Activated T-helper 17 cell treated with anti-CD3 and anti-CD28 coated beads, Interleukin-2, amount 50 U/mL, for 72 hours (primary cell): ENCODE results near the gene MTG2. TPM values are rescaled to one million over a fixed set of nuclear protein-coding genes. Genes with fewer than 3 reads are reported as not detected.

Experiments
- ATAC-seq: fragments of 150-1000 bp; cut with Tn5 transposase; replicated peaks from 2 replicates; pipeline ENCODE4 v1.10.0; 2021; ENCODE audit warnings: mild to moderate bottlenecking, moderate library complexity
- H3K27ac Mint-ChIP-seq: one replicate; pipeline ENCODE4 v1.8.0; 2022; ENCODE audit warnings: mixed read lengths
- H3K27me3 Mint-ChIP-seq: one replicate; pipeline ENCODE4 v1.8.0; 2022; ENCODE audit warnings: mixed read lengths
- H3K36me3 Mint-ChIP-seq: one replicate; pipeline ENCODE4 v1.8.0; 2022; ENCODE audit warnings: low read depth, mild to moderate bottlenecking, mixed read lengths
- H3K4me1 Mint-ChIP-seq: one replicate; pipeline ENCODE4 v1.8.0; 2022; ENCODE audit warnings: mixed read lengths
- H3K4me3 Mint-ChIP-seq: one replicate; pipeline ENCODE4 v1.8.0; 2022; ENCODE audit warnings: mild to moderate bottlenecking, mixed read lengths
- H3K9me3 Mint-ChIP-seq: one replicate; pipeline ENCODE4 v1.8.0; 2022; ENCODE audit warnings: mixed read lengths
- total RNA-seq, 2 donors: library from RNA; stranded (reverse); gene quantifications; one replicate each; pipeline ENCODE4 v1.2.3, GENCODE V29; 2022

Gene MTG2
- total RNA-seq, 2 donors from 2014 or later = 19.7 to 40.2 TPM

- Mint-ChIP-seq H3K36me3 (peaks cover 61% of the 10 kb centered on the region), H3K27me3 (no peaks in the 10 kb centered on the region), H3K4me1 (peaks cover 6% of the 10 kb centered on the region), H3K9me3 (no peaks in the 10 kb centered on the region), H3K4me3 (no peak overlapping the region), H3K27ac (no peak overlapping the region)
- no peak for ATAC-seq
Observed at GRCh38 chr20:62163485-62163865, 19.4 kb upstream of the MTG2 start.

- ATAC-seq = no peak
- Mint-ChIP-seq H3K27ac (no peak overlapping the region), H3K4me3 (no peak overlapping the region), H3K4me1 (peaks cover 6% of the 10 kb centered on the region), H3K27me3 (no peaks in the 10 kb centered on the region), H3K9me3 (no peaks in the 10 kb centered on the region), H3K36me3 (peaks cover 61% of the 10 kb centered on the region)
Observed at GRCh38 chr20:62163986-62164762, 18.7 kb upstream of the MTG2 start.

GRCh38 chr20:62164879-62165761 lies 17.7 kb upstream of the MTG2 start:
- Mint-ChIP-seq H3K4me1 (no peaks in the 10 kb centered on the region), H3K36me3 (peaks cover 55% of the 10 kb centered on the region), H3K9me3 (no peaks in the 10 kb centered on the region), H3K27ac (no peak overlapping the region), H3K4me3 (no peak overlapping the region), H3K27me3 (no peaks in the 10 kb centered on the region)
- no peak for ATAC-seq

- no peak overlapping the region for H3K27ac Mint-ChIP-seq
- ATAC-seq = no peak
- no peak overlapping the region for H3K4me3 Mint-ChIP-seq
Observed at GRCh38 chr20:62165762-62166399, 16.9 kb upstream of the MTG2 start.

GRCh38 chr20:62167474-62167873 lies 15.4 kb upstream of the MTG2 start:
- H3K27ac Mint-ChIP-seq = no peak overlapping the region
- H3K4me1 Mint-ChIP-seq = no peaks in the 10 kb centered on the region
- H3K4me3 Mint-ChIP-seq = no peak overlapping the region
- H3K9me3 Mint-ChIP-seq = no peaks in the 10 kb centered on the region
- no peaks in the 10 kb centered on the region for H3K27me3 Mint-ChIP-seq
- peaks cover 42% of the 10 kb centered on the region for H3K36me3 Mint-ChIP-seq
- ATAC-seq = no peak

More at GRCh38 chr20:62165762-62166399, 16.9 kb upstream of the MTG2 start:
- no peaks in the 10 kb centered on the region for H3K9me3 Mint-ChIP-seq
- H3K36me3 Mint-ChIP-seq = peaks cover 49% of the 10 kb centered on the region
- H3K27me3 Mint-ChIP-seq = no peaks in the 10 kb centered on the region
- no peaks in the 10 kb centered on the region for H3K4me1 Mint-ChIP-seq

- no peak for ATAC-seq
- H3K27ac Mint-ChIP-seq = no peak overlapping the region
- H3K9me3 Mint-ChIP-seq = no peaks in the 10 kb centered on the region
- no peak overlapping the region for H3K4me3 Mint-ChIP-seq
- H3K36me3 Mint-ChIP-seq = peaks cover 42% of the 10 kb centered on the region
- H3K27me3 Mint-ChIP-seq = no peaks in the 10 kb centered on the region
- no peaks in the 10 kb centered on the region for H3K4me1 Mint-ChIP-seq
Observed at GRCh38 chr20:62168061-62168460, 14.8 kb upstream of the MTG2 start.

GRCh38 chr20:62168890-62169435 lies 13.9 kb upstream of the MTG2 start:
- no peak for ATAC-seq
- no peaks in the 10 kb centered on the region for H3K27me3 Mint-ChIP-seq
- H3K9me3 Mint-ChIP-seq = no peaks in the 10 kb centered on the region
- peaks cover 39% of the 10 kb centered on the region for H3K36me3 Mint-ChIP-seq
- no peak overlapping the region for H3K27ac Mint-ChIP-seq
- no peaks in the 10 kb centered on the region for H3K4me1 Mint-ChIP-seq
- no peak overlapping the region for H3K4me3 Mint-ChIP-seq

- no peaks in the 10 kb centered on the region for H3K27me3 Mint-ChIP-seq
- no peak for ATAC-seq
- H3K27ac Mint-ChIP-seq = no peak overlapping the region
Observed at GRCh38 chr20:62170536-62170935, 12.3 kb upstream of the MTG2 start.

GRCh38 chr20:62171245-62171644 lies 11.6 kb upstream of the MTG2 start:
- Mint-ChIP-seq H3K36me3 (peaks cover 29% of the 10 kb centered on the region), H3K4me1 (no peaks in the 10 kb centered on the region), H3K4me3 (no peak overlapping the region), H3K27me3 (no peaks in the 10 kb centered on the region), H3K9me3 (no peaks in the 10 kb centered on the region), H3K27ac (no peak overlapping the region)
- ATAC-seq = no peak

More at GRCh38 chr20:62170536-62170935, 12.3 kb upstream of the MTG2 start:
- Mint-ChIP-seq H3K4me3 (no peak overlapping the region), H3K36me3 (peaks cover 36% of the 10 kb centered on the region), H3K4me1 (no peaks in the 10 kb centered on the region), H3K9me3 (no peaks in the 10 kb centered on the region)

- no peaks in the 10 kb centered on the region for H3K4me1 Mint-ChIP-seq
- no peaks in the 10 kb centered on the region for H3K27me3 Mint-ChIP-seq
- H3K27ac Mint-ChIP-seq = no peak overlapping the region
- H3K4me3 Mint-ChIP-seq = no peak overlapping the region
- no peaks in the 10 kb centered on the region for H3K9me3 Mint-ChIP-seq
- H3K36me3 Mint-ChIP-seq = peaks cover 25% of the 10 kb centered on the region
- ATAC-seq = no peak
Observed at GRCh38 chr20:62172666-62173065, 10.2 kb upstream of the MTG2 start.

GRCh38 chr20:62174021-62174804 lies 8.6 kb upstream of the MTG2 start:
- no peak for ATAC-seq
- Mint-ChIP-seq H3K9me3 (no peaks in the 10 kb centered on the region), H3K27ac (no peak overlapping the region), H3K27me3 (no peaks in the 10 kb centered on the region), H3K4me1 (no peaks in the 10 kb centered on the region), H3K36me3 (peaks cover 24% of the 10 kb centered on the region), H3K4me3 (no peak overlapping the region)

GRCh38 chr20:62174870-62175624 lies 7.8 kb upstream of the MTG2 start:
- peak overlapping the region; percentile 68 for H3K27ac Mint-ChIP-seq
- peaks cover 25% of the 10 kb centered on the region for H3K36me3 Mint-ChIP-seq
- H3K4me3 Mint-ChIP-seq = no peak overlapping the region
- H3K4me1 Mint-ChIP-seq = no peaks in the 10 kb centered on the region
- no peaks in the 10 kb centered on the region for H3K27me3 Mint-ChIP-seq
- ATAC-seq = no peak
- no peaks in the 10 kb centered on the region for H3K9me3 Mint-ChIP-seq

GRCh38 chr20:62175711-62176110 lies 7.1 kb upstream of the MTG2 start:
- no peaks in the 10 kb centered on the region for H3K9me3 Mint-ChIP-seq

More at GRCh38 chr20:62175711-62176110, 7.1 kb upstream of the MTG2 start:
- H3K4me1 Mint-ChIP-seq = no peaks in the 10 kb centered on the region
- no peak overlapping the region for H3K27ac Mint-ChIP-seq
- no peak for ATAC-seq
- H3K36me3 Mint-ChIP-seq = peaks cover 25% of the 10 kb centered on the region
- H3K27me3 Mint-ChIP-seq = no peaks in the 10 kb centered on the region
- no peak overlapping the region for H3K4me3 Mint-ChIP-seq
